Stimulated activated CD4-positive, alpha-beta T cell treated with anti-CD3 and anti-CD28 coated beads, Interleukin-4, amount 100 ng/mL, for 1 hour (primary cell): Measurements from ENCODE around the gene CENPQ.

Experiments
- DNase-seq: peaks from one replicate; pipeline ENCODE4 v3.0.0-alpha.2; 2020

The CENPQ gene

GRCh38 chr6:49506569-49507111, 43.5 kb downstream of the CENPQ start:
- no peak for DNase-seq

- no peak for DNase-seq
Observed at GRCh38 chr6:49509342-49509741, 46.2 kb downstream of the CENPQ start.

- DNase-seq = no peak
Observed at GRCh38 chr6:49513153-49513989, 50.2 kb downstream of the CENPQ start.

- no peak for DNase-seq
Observed at GRCh38 chr6:49514571-49515484, 51.7 kb downstream of the CENPQ start.

GRCh38 chr6:49515485-49516146, 52.4 kb downstream of the CENPQ start:
- no peak for DNase-seq

GRCh38 chr6:49516147-49516505, 53.0 kb downstream of the CENPQ start:
- DNase-seq = no peak

GRCh38 chr6:49517919-49518318, 54.7 kb downstream of the CENPQ start:
- no peak for DNase-seq

- DNase-seq = no peak
Observed at GRCh38 chr6:49519660-49520059, 56.5 kb downstream of the CENPQ start.

GRCh38 chr6:49522710-49523593, 59.8 kb downstream of the CENPQ start:
- no peak for DNase-seq

- no peak for DNase-seq
Observed at GRCh38 chr6:49523901-49524300, 60.7 kb downstream of the CENPQ start.

GRCh38 chr6:49524541-49524940, 61.4 kb downstream of the CENPQ start:
- no peak for DNase-seq

GRCh38 chr6:49526598-49526997, 63.4 kb downstream of the CENPQ start:
- no peak for DNase-seq

GRCh38 chr6:49527320-49527719, 64.2 kb downstream of the CENPQ start:
- DNase-seq = no peak

GRCh38 chr6:49528571-49528970, 65.4 kb downstream of the CENPQ start:
- DNase-seq = no peak

- no peak for DNase-seq
Observed at GRCh38 chr6:49530141-49530776, 67.1 kb downstream of the CENPQ start.

- no peak for DNase-seq
Observed at GRCh38 chr6:49531774-49532569, 68.8 kb downstream of the CENPQ start.

- DNase-seq = no peak
Observed at GRCh38 chr6:49535795-49536194, 72.6 kb downstream of the CENPQ start.

- no peak for DNase-seq
Observed at GRCh38 chr6:49539102-49539501, 75.9 kb downstream of the CENPQ start.

- no peak for DNase-seq
Observed at GRCh38 chr6:49540614-49541013, 77.4 kb downstream of the CENPQ start.

GRCh38 chr6:49541210-49541724, 78.1 kb downstream of the CENPQ start:
- no peak for DNase-seq
